Activated T-cell treated with anti-CD3 and anti-CD28 coated beads, Interleukin-2, amount 50 U/mL, for 72 hours (primary cell): ENCODE results near the gene EPHA2. TPM values are rescaled to one million over a fixed set of nuclear protein-coding genes. Genes with fewer than 3 reads are reported as not detected.

Experiments used
- ATAC-seq, 2 donors: fragments of 150-1000 bp; cut with Tn5 transposase; replicated peaks in 1 of 2; 2 replicates each; pipeline ENCODE4 v1.10.0; 2021; ENCODE audit warnings: moderate library complexity in 2 of 2, mild to moderate bottlenecking in 1 of 2
- DNase-seq, 2 donors: peaks; one replicate each; pipeline ENCODE4 v3.0.0; 2021 to 2022; ENCODE audit warnings: mixed read lengths in 1 of 2
- H3K27ac Mint-ChIP-seq: one replicate; pipeline ENCODE4 v1.8.0; 2022; ENCODE audit warnings: mild to moderate bottlenecking, moderate library complexity, mixed read lengths
- H3K27me3 Mint-ChIP-seq: one replicate; pipeline ENCODE4 v1.8.0; 2022; ENCODE audit warnings: low read depth, mixed read lengths
- H3K36me3 Mint-ChIP-seq, 2 donors: one replicate each; pipeline ENCODE4 v1.8.0; 2022; ENCODE audit warnings: mixed read lengths in 2 of 2, mild to moderate bottlenecking in 1 of 2; ENCODE audit not compliant: insufficient read depth in 2 of 2
- H3K4me1 Mint-ChIP-seq: one replicate; pipeline ENCODE4 v1.8.0; 2022; ENCODE audit warnings: low read depth, mixed read lengths
- H3K4me3 Mint-ChIP-seq, 2 donors: one replicate each; pipeline ENCODE4 v1.8.0; 2022; ENCODE audit warnings: mild to moderate bottlenecking in 2 of 2, mixed read lengths in 2 of 2, moderate library complexity in 2 of 2
- H3K9me3 Mint-ChIP-seq, 2 donors: one replicate each; pipeline ENCODE4 v1.8.0; 2022; ENCODE audit warnings: mixed read lengths in 2 of 2
- total RNA-seq, 2 donors: library from RNA; stranded (reverse); gene quantifications; one replicate each; pipeline ENCODE4 v1.2.3, GENCODE V29; 2022

Gene EPHA2
- total RNA-seq, 2 donors from 2014 or later = 0.43 TPM; not detected in 1

- ATAC-seq = no peak
Observed at GRCh38 chr1:16178596-16179497, 23.0 kb upstream of the EPHA2 start.

GRCh38 chr1:16177306-16177705, 21.4 kb upstream of the EPHA2 start:
- Mint-ChIP-seq H3K9me3 (no peaks in the 10 kb centered on the region), H3K4me1 (no peaks in the 10 kb centered on the region), H3K27ac (no peak overlapping the region), H3K27me3 (no peaks in the 10 kb centered on the region), H3K4me3 (no peak overlapping the region), H3K36me3 (no peaks in the 10 kb centered on the region)
- ATAC-seq (no peak), DNase-seq (no peak)

More at GRCh38 chr1:16178596-16179497, 23.0 kb upstream of the EPHA2 start:
- H3K9me3 Mint-ChIP-seq = no peaks in the 10 kb centered on the region
- no peaks in the 10 kb centered on the region for H3K4me1 Mint-ChIP-seq
- no peak overlapping the region for H3K4me3 Mint-ChIP-seq
- no peak overlapping the region for H3K27ac Mint-ChIP-seq
- no peaks in the 10 kb centered on the region for H3K27me3 Mint-ChIP-seq
- DNase-seq = no peak
- H3K36me3 Mint-ChIP-seq = no peaks in the 10 kb centered on the region

GRCh38 chr1:16176653-16177052, 20.8 kb upstream of the EPHA2 start:
- Mint-ChIP-seq H3K27me3 (no peaks in the 10 kb centered on the region), H3K27ac (no peak overlapping the region), H3K36me3 (no peaks in the 10 kb centered on the region), H3K4me3 (no peak overlapping the region), H3K4me1 (no peaks in the 10 kb centered on the region), H3K9me3 (no peaks in the 10 kb centered on the region)
- no peak for DNase-seq
- no peak for ATAC-seq

- DNase-seq = no peak
- H3K36me3 Mint-ChIP-seq = no peaks in the 10 kb centered on the region
- no peak overlapping the region for H3K27ac Mint-ChIP-seq
Observed at GRCh38 chr1:16175610-16176553, 20.0 kb upstream of the EPHA2 start.

GRCh38 chr1:16174886-16175598, 19.2 kb upstream of the EPHA2 start:
- DNase-seq (no peak), ATAC-seq (no peak)
- no peaks in the 10 kb centered on the region for H3K27me3 Mint-ChIP-seq
- H3K36me3 Mint-ChIP-seq = no peaks in the 10 kb centered on the region
- no peaks in the 10 kb centered on the region for H3K4me1 Mint-ChIP-seq
- no peaks in the 10 kb centered on the region for H3K9me3 Mint-ChIP-seq
- H3K4me3 Mint-ChIP-seq = no peak overlapping the region
- no peak overlapping the region for H3K27ac Mint-ChIP-seq

More at GRCh38 chr1:16175610-16176553, 20.0 kb upstream of the EPHA2 start:
- Mint-ChIP-seq H3K9me3 (no peaks in the 10 kb centered on the region), H3K4me1 (no peaks in the 10 kb centered on the region), H3K27me3 (no peaks in the 10 kb centered on the region), H3K4me3 (no peak overlapping the region)
- ATAC-seq = no peak

GRCh38 chr1:16174261-16174868, 18.5 kb upstream of the EPHA2 start:
- H3K4me3 Mint-ChIP-seq = no peak overlapping the region
- no peak for DNase-seq
- no peak for ATAC-seq
- no peak overlapping the region for H3K27ac Mint-ChIP-seq
- H3K9me3 Mint-ChIP-seq = no peaks in the 10 kb centered on the region
- H3K36me3 Mint-ChIP-seq = no peaks in the 10 kb centered on the region
- H3K27me3 Mint-ChIP-seq = no peaks in the 10 kb centered on the region
- peaks cover under 1% of the 10 kb centered on the region for H3K4me1 Mint-ChIP-seq

GRCh38 chr1:16173447-16174260, 17.8 kb upstream of the EPHA2 start:
- no peaks in the 10 kb centered on the region for H3K36me3 Mint-ChIP-seq
- no peak overlapping the region for H3K27ac Mint-ChIP-seq
- peaks cover 8% of the 10 kb centered on the region for H3K4me1 Mint-ChIP-seq
- no peaks in the 10 kb centered on the region for H3K9me3 Mint-ChIP-seq
- H3K27me3 Mint-ChIP-seq = no peaks in the 10 kb centered on the region
- H3K4me3 Mint-ChIP-seq = no peak overlapping the region
- no peak for ATAC-seq
- DNase-seq = no peak

- H3K36me3 Mint-ChIP-seq = no peaks in the 10 kb centered on the region
- no peak for ATAC-seq
- H3K9me3 Mint-ChIP-seq = no peaks in the 10 kb centered on the region
- H3K4me3 Mint-ChIP-seq = no peak overlapping the region
- H3K27ac Mint-ChIP-seq = no peak overlapping the region
- peaks cover 14% of the 10 kb centered on the region for H3K4me1 Mint-ChIP-seq
- no peaks in the 10 kb centered on the region for H3K27me3 Mint-ChIP-seq
- no peak for DNase-seq
Observed at GRCh38 chr1:16172964-16173446, 17.1 kb upstream of the EPHA2 start.

GRCh38 chr1:16172218-16172830, 16.5 kb upstream of the EPHA2 start:
- Mint-ChIP-seq H3K27me3 (no peaks in the 10 kb centered on the region), H3K4me3 (no peak overlapping the region), H3K4me1 (peaks cover 16% of the 10 kb centered on the region), H3K27ac (no peak overlapping the region), H3K36me3 (no peaks in the 10 kb centered on the region), H3K9me3 (no peaks in the 10 kb centered on the region)
- ATAC-seq (no peak), DNase-seq (no peak)

- Mint-ChIP-seq H3K4me3 (no peak overlapping the region), H3K9me3 (no peaks in the 10 kb centered on the region), H3K4me1 (peaks cover 23% of the 10 kb centered on the region), H3K36me3 (no peaks in the 10 kb centered on the region), H3K27ac (no peak overlapping the region), H3K27me3 (no peaks in the 10 kb centered on the region)
- ATAC-seq (no peak), DNase-seq (no peak)
Observed at GRCh38 chr1:16171314-16172151, 15.7 kb upstream of the EPHA2 start.

GRCh38 chr1:16170283-16170673, 14.4 kb upstream of the EPHA2 start:
- no peak for DNase-seq
- Mint-ChIP-seq H3K36me3 (no peaks in the 10 kb centered on the region), H3K4me3 (no peak overlapping the region)

More at GRCh38 chr1:16170283-16170673, 14.4 kb upstream of the EPHA2 start:
- Mint-ChIP-seq H3K9me3 (no peaks in the 10 kb centered on the region), H3K27me3 (peaks cover 10% of the 10 kb centered on the region), H3K4me1 (peaks cover 35% of the 10 kb centered on the region), H3K27ac (no peak overlapping the region)
- no peak for ATAC-seq
